ENCODE measurements around the gene LGALS3BP. TPM values are rescaled to one million over a fixed set of nuclear protein-coding genes. Genes with fewer than 3 reads are reported as not detected.

Gene LGALS3BP
- total and polyA plus RNA-seq, 2 of the 13 experiments (the other 11 are each of a cell fraction or from before 2014, with no cell fraction given): 137 to 332 TPM

DNA sequence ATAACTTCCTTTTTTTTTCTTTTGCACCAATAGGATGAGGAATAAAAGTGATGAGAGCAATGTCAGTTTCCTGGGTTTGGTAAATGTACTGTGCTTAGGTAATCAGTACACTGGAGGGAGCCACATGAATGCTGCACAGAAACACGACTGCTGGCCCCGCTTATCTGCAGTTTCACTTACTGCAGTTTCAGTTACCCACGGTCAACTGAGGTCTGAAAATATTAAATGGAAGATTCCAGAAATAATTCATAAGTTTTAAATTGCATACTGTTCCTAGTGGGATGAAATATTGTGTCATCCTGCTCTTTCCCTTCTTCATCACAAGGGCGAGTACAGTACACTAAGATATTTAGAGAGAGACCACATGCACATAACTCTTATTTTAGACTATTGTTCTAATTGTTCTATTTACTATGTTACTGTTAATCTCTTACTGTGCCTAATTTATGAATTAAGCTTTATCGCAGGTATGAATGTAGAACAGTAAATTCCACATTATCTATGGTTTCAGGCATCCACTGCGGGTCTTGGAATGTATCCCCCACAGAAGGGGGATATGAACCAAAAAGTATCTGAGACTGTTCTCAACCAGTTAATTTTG lies 6.4 kb upstream of the LGALS3BP start (continued):
- TF ChIP-seq GATAD1 (CRISPR knock-in tag; IDR thresholded peaks at IDR 0.05): peak; percentile 11; the same call in 1 of the 2 replicates
- no peak for TF ChIP-seq PRMT3 (CRISPR knock-in tag; IDR thresholded peaks at IDR 0.05; ENCODE audit: borderline replicate concordance, low read depth)
- TF ChIP-seq BRCA1 (CRISPR knock-in tag; IDR thresholded peaks at IDR 0.05): no peak
- TF ChIP-seq KDM6A (CRISPR knock-in tag; IDR thresholded peaks at IDR 0.05; ENCODE audit: low read depth): no peak
- no peak for TF ChIP-seq ZNF235 (CRISPR knock-in tag; IDR thresholded peaks at IDR 0.05; ENCODE audit: borderline replicate concordance)
- TF ChIP-seq KMT2A (CRISPR knock-in tag; IDR thresholded peaks at IDR 0.05): no peak
- no peak for TF ChIP-seq ZNF883 (CRISPR knock-in tag; IDR thresholded peaks at IDR 0.05; ENCODE audit: not compliant biosample characterization)
- no peak for TF ChIP-seq SMAD3 (CRISPR knock-in tag; IDR thresholded peaks at IDR 0.05)
- no peak for TF ChIP-seq SP2 (CRISPR knock-in tag; IDR thresholded peaks at IDR 0.05)
- TF ChIP-seq, protein P1, sequence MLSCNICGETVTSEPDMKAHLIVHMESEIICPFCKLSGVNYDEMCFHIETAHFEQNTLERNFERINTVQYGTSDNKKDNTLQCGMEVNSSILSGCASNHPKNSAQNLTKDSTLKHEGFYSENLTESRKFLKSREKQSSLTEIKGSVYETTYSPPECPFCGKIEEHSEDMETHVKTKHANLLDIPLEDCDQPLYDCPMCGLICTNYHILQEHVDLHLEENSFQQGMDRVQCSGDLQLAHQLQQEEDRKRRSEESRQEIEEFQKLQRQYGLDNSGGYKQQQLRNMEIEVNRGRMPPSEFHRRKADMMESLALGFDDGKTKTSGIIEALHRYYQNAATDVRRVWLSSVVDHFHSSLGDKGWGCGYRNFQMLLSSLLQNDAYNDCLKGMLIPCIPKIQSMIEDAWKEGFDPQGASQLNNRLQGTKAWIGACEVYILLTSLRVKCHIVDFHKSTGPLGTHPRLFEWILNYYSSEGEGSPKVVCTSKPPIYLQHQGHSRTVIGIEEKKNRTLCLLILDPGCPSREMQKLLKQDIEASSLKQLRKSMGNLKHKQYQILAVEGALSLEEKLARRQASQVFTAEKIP (CRISPR knock-in tag; IDR thresholded peaks at IDR 0.05; ENCODE audit: borderline replicate concordance): no peak
- no peak for TF ChIP-seq ZNF891 (CRISPR knock-in tag; IDR thresholded peaks at IDR 0.05)
- peak; percentile 54; the same call in 1 of the 2 replicates for TF ChIP-seq KAT8 (CRISPR knock-in tag; IDR thresholded peaks at IDR 0.05)
- peak; percentile 80; the same call in 1 of the 2 replicates for TF ChIP-seq KAT7 (CRISPR knock-in tag; IDR thresholded peaks at IDR 0.05; ENCODE audit: borderline replicate concordance)
- no peak for TF ChIP-seq SNRNP70 (IDR thresholded peaks at IDR 0.05; ENCODE audit: low read depth, low read length)
- TF ChIP-seq ZNF629 (CRISPR knock-in tag; conservative IDR thresholded peaks at IDR 0.05): no peak
- no peak for TF ChIP-seq KLF12 (CRISPR knock-in tag; IDR thresholded peaks at IDR 0.05; ENCODE audit: borderline replicate concordance)
- TF ChIP-seq ZFAT (CRISPR knock-in tag; conservative IDR thresholded peaks at IDR 0.05): peak; percentile 93
- TF ChIP-seq MBD4 (IDR thresholded peaks at IDR 0.05; ENCODE audit: borderline replicate concordance, low read length): no peak
- no peak for TF ChIP-seq NCOR1 (IDR thresholded peaks at IDR 0.05; ENCODE audit: borderline replicate concordance, low read length)
- TF ChIP-seq ZSCAN20 (CRISPR knock-in tag; IDR thresholded peaks at IDR 0.05; ENCODE audit: borderline replicate concordance): no peak
- no peak for TF ChIP-seq PCBP1 (IDR thresholded peaks at IDR 0.05; ENCODE audit: borderline replicate concordance, low read depth, low read length)
- TF ChIP-seq ZNF709 (CRISPR knock-in tag; IDR thresholded peaks at IDR 0.05): 0 out of 2 replicates have a peak, but pooled peaks have one; percentile 25
- no peak for TF ChIP-seq ZZZ3 (CRISPR knock-in tag; IDR thresholded peaks at IDR 0.05; ENCODE audit: borderline replicate concordance)
- no peak for TF ChIP-seq MIER2 (CRISPR knock-in tag; IDR thresholded peaks at IDR 0.05)
- TF ChIP-seq CEBPG (CRISPR knock-in tag; IDR thresholded peaks at IDR 0.05): peak; percentile 45; the same call in 1 of the 2 replicates
- TF ChIP-seq, protein P2, sequence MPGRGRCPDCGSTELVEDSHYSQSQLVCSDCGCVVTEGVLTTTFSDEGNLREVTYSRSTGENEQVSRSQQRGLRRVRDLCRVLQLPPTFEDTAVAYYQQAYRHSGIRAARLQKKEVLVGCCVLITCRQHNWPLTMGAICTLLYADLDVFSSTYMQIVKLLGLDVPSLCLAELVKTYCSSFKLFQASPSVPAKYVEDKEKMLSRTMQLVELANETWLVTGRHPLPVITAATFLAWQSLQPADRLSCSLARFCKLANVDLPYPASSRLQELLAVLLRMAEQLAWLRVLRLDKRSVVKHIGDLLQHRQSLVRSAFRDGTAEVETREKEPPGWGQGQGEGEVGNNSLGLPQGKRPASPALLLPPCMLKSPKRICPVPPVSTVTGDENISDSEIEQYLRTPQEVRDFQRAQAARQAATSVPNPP (CRISPR knock-in tag; IDR thresholded peaks at IDR 0.05): no peak
- TF ChIP-seq ZNF12 (CRISPR knock-in tag; IDR thresholded peaks at IDR 0.05): no peak
- TF ChIP-seq, protein P3, sequence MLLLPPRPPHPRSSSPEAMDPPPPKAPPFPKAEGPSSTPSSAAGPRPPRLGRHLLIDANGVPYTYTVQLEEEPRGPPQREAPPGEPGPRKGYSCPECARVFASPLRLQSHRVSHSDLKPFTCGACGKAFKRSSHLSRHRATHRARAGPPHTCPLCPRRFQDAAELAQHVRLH (CRISPR knock-in tag; IDR thresholded peaks at IDR 0.05; ENCODE audit: borderline replicate concordance, low read depth): peak; percentile 16; the same call in 1 of the 2 replicates

All from HepG2 (cell line).